HepG2 (cell line): ENCODE data around the gene LIMK2.

Source experiments
- CREB1 ChIP-seq, 2 experiments: fragments of 450-650 bp in 1 of 2; IDR thresholded peaks; 2 replicates each; pipeline ENCODE4 v1.6.1; 2016 to 2017; ENCODE audit warnings: control low read depth in 1 of 2, mild to moderate bottlenecking in 1 of 2, missing compliant biosample characterization in 1 of 2, missing genetic modification characterization in 1 of 2
- ZNF639 ChIP-seq: conservative IDR thresholded peaks from 2 replicates; pipeline ENCODE4 v1.6.1; 2018; ENCODE audit warnings: missing genetic modification reagents

- TF ChIP-seq ZNF639 (CRISPR knock-in tag): no peak
- TF ChIP-seq CREB1 (IDR thresholded peaks at IDR 0.05): no peak
- TF ChIP-seq CREB1 (CRISPR knock-in tag; IDR thresholded peaks at IDR 0.05): no peak
Observed at GRCh38 chr22:31282748-31283468, 70.8 kb downstream of the LIMK2 start.
